ENCODE data around the gene PTGER4.
A peak's percentile ranks its signal among the peaks of the same experiment; 100 is the strongest.

- TF ChIP-seq CTCF (IDR thresholded peaks at IDR 0.05) (peak; percentile 42 to 75 (median 55)), POLR2A (IDR thresholded peaks at IDR 0.05) (no peak), EP300 (IDR thresholded peaks at IDR 0.05) (no peak), POLR2AphosphoS5 (IDR thresholded peaks at IDR 0.05) (no peak)
Measured at GRCh38 chr5:40736103-40736875, 56.6 kb downstream of the PTGER4 start.

Measured in gastroesophageal sphincter (tissue), 3 donors.